ENCODE results near the gene BMPER. TPM values are rescaled to one million over a fixed set of nuclear protein-coding genes. Genes with fewer than 3 reads are reported as not detected.

Gene BMPER
- total RNA-seq, 1 experiment from 2014 or later = 6.7 TPM

GRCh38 chr7:34107276-34107675 lies 201.9 kb downstream of the BMPER start:
- H3K27me3 ChIP-seq (replicated peaks; ENCODE audit: insufficient read depth, low read depth, low read length, poor library complexity) = no peaks in the 10 kb centered on the region
- intact Hi-C loops (cut with micrococcal nuclease; ENCODE audit: unreplicated experiment) = no loop called here
- H3K4me3 ChIP-seq (ENCODE audit: low read depth, low read length, poor library complexity, severe bottlenecking) = no peak overlapping the region
- ChIA-PET CTCF (no interaction called here), POLR2A (ENCODE audit: low non-redundant PET) (no interaction called here)
- BruUV-seq (replicated peaks) = no TSS peak
- no peak for TF ChIP-seq CTCF (conservative IDR thresholded peaks at IDR 0.05; ENCODE audit: low read depth, low read length)
- TF ChIP-seq EZH2 (IDR thresholded peaks at IDR 0.05; ENCODE audit: borderline replicate concordance, low read depth, low read length, poor library complexity, severe bottlenecking) = no peak
- H3K27ac ChIP-seq (ENCODE audit: low read depth, low read length, poor library complexity, severe bottlenecking) = no peak overlapping the region
- DNase-seq (ENCODE audit: low spot score) = peak; percentile 67
- peaks cover 38% of the 10 kb centered on the region for H3K4me1 ChIP-seq (ENCODE audit: insufficient read depth, low read length, poor library complexity, severe bottlenecking)
- H3K9me3 ChIP-seq (ENCODE audit: low read depth, low read length, poor library complexity, severe bottlenecking) = no peaks in the 10 kb centered on the region
- H3K36me3 ChIP-seq (ENCODE audit: insufficient read depth, low read length, poor library complexity, severe bottlenecking) = no peaks in the 10 kb centered on the region

- BruUV-seq (replicated peaks) = no TSS peak
- Histone ChIP-seq H3K27ac (ENCODE audit: low read depth, low read length, poor library complexity, severe bottlenecking) (no peak overlapping the region), H3K4me1 (ENCODE audit: insufficient read depth, low read length, poor library complexity, severe bottlenecking) (peaks cover 31% of the 10 kb centered on the region), H3K36me3 (ENCODE audit: insufficient read depth, low read length, poor library complexity, severe bottlenecking) (no peaks in the 10 kb centered on the region), H3K4me3 (ENCODE audit: low read depth, low read length, poor library complexity, severe bottlenecking) (no peak overlapping the region), H3K9me3 (ENCODE audit: low read depth, low read length, poor library complexity, severe bottlenecking) (no peaks in the 10 kb centered on the region), H3K27me3 (replicated peaks; ENCODE audit: insufficient read depth, low read depth, low read length, poor library complexity) (no peaks in the 10 kb centered on the region)
- no peak for TF ChIP-seq CTCF (conservative IDR thresholded peaks at IDR 0.05; ENCODE audit: low read depth, low read length)
- TF ChIP-seq EZH2 (IDR thresholded peaks at IDR 0.05; ENCODE audit: borderline replicate concordance, low read depth, low read length, poor library complexity, severe bottlenecking) = no peak
- ChIA-PET POLR2A (ENCODE audit: low non-redundant PET) (no interaction called here), CTCF (no interaction called here)
- intact Hi-C loops (cut with micrococcal nuclease; ENCODE audit: unreplicated experiment) = no loop called here
- DNase-seq (ENCODE audit: low spot score) = no peak
Measured at GRCh38 chr7:34108165-34108564, 202.8 kb downstream of the BMPER start.

- CTCF ChIA-PET = no interaction called here
- TF ChIP-seq CTCF (conservative IDR thresholded peaks at IDR 0.05; ENCODE audit: low read depth, low read length) (no peak), EZH2 (IDR thresholded peaks at IDR 0.05; ENCODE audit: borderline replicate concordance, low read depth, low read length, poor library complexity, severe bottlenecking) (no peak)
Measured at GRCh38 chr7:34109936-34110780, 204.8 kb downstream of the BMPER start.

More at GRCh38 chr7:34109936-34110780, 204.8 kb downstream of the BMPER start:
- no TSS peak for BruUV-seq (replicated peaks)
- Histone ChIP-seq H3K9me3 (ENCODE audit: low read depth, low read length, poor library complexity, severe bottlenecking) (no peaks in the 10 kb centered on the region), H3K4me1 (ENCODE audit: insufficient read depth, low read length, poor library complexity, severe bottlenecking) (peaks cover 17% of the 10 kb centered on the region), H3K36me3 (ENCODE audit: insufficient read depth, low read length, poor library complexity, severe bottlenecking) (no peaks in the 10 kb centered on the region), H3K27me3 (replicated peaks; ENCODE audit: insufficient read depth, low read depth, low read length, poor library complexity) (no peaks in the 10 kb centered on the region), H3K4me3 (ENCODE audit: low read depth, low read length, poor library complexity, severe bottlenecking) (no peak overlapping the region), H3K27ac (ENCODE audit: low read depth, low read length, poor library complexity, severe bottlenecking) (no peak overlapping the region)
- POLR2A ChIA-PET (ENCODE audit: low non-redundant PET) = no interaction called here
- DNase-seq (ENCODE audit: low spot score) = no peak
- intact Hi-C loops (cut with micrococcal nuclease; ENCODE audit: unreplicated experiment) = no loop called here
